Stimulated activated CD4-positive, alpha-beta T cell treated with anti-CD3 and anti-CD28 coated beads, Interleukin-1b, Interleukin-23, amount 100 ng/mL, for 48 hours (primary cell): ENCODE data around the gene ZBTB3.
"Not testable (repeated sequence)": the region's sequence is repeated elsewhere in the genome, so short reads cannot be mapped to it uniquely, and the experiment has no call there.

ENCODE experiments used
- DNase-seq: peaks from one replicate; pipeline ENCODE4 v3.0.0-alpha.2; 2020

ZBTB3 gene

GRCh38 chr11:62755086-62755615 lies 1.2 kb upstream of the ZBTB3 start:
- DNase-seq, result no peak

GRCh38 chr11:62752994-62753735 lies 795 bp downstream of the ZBTB3 start:
- no peak for DNase-seq

GRCh38 chr11:62752177-62752785 lies 1.7 kb downstream of the ZBTB3 start:
- DNase-seq, result no peak

GRCh38 chr11:62749931-62750330 lies 4.0 kb downstream of the ZBTB3 start:
- not testable (repeated sequence) for DNase-seq

GRCh38 chr11:62747475-62748160 lies 6.3 kb downstream of the ZBTB3 start:
- no peak for DNase-seq

GRCh38 chr11:62737196-62737595 lies 16.8 kb downstream of the ZBTB3 start:
- DNase-seq, result no peak

GRCh38 chr11:62732830-62733229 lies 21.1 kb downstream of the ZBTB3 start:
- DNase-seq, result no peak

GRCh38 chr11:62730076-62730475 lies 23.9 kb downstream of the ZBTB3 start:
- DNase-seq, result not testable (repeated sequence)

GRCh38 chr11:62728171-62728988 lies 25.6 kb downstream of the ZBTB3 start, which contains the start of gene TTC9C:
Gene TTC9C, plus strand, starts transcription at chr11:62728486. Its CDS starts 363 bp downstream, at chr11:62728849.
- peak; percentile 82 for DNase-seq

- DNase-seq, result peak; percentile 87
These were observed 26.1 kb downstream of the ZBTB3 start for GRCh38 chr11:62727872-62728170.

- DNase-seq, result peak; percentile 99
These were observed 26.6 kb downstream of the ZBTB3 start, which contains the start of gene HNRNPUL2 for GRCh38 chr11:62727165-62727871. Gene HNRNPUL2, minus strand, starts transcription at chr11:62727457. Its CDS starts 301 bp downstream, at chr11:62727156.

GRCh38 chr11:62726915-62727164 lies 27.1 kb downstream of the ZBTB3 start:
- DNase-seq, result no peak

- peak; percentile 13 for DNase-seq
These were observed 27.6 kb downstream of the ZBTB3 start for GRCh38 chr11:62726156-62726914.

GRCh38 chr11:62725646-62726045 lies 28.3 kb downstream of the ZBTB3 start:
- DNase-seq, result no peak

GRCh38 chr11:62724171-62724570 lies 29.8 kb downstream of the ZBTB3 start:
- DNase-seq, result no peak

- no peak for DNase-seq
These were observed 32.0 kb downstream of the ZBTB3 start for GRCh38 chr11:62721994-62722393.

- DNase-seq, result no peak
These were observed 34.5 kb downstream of the ZBTB3 start for GRCh38 chr11:62719302-62719978.

GRCh38 chr11:62716816-62717215 lies 37.1 kb downstream of the ZBTB3 start:
- no peak for DNase-seq

GRCh38 chr11:62716206-62716605 lies 37.8 kb downstream of the ZBTB3 start:
- no peak for DNase-seq

GRCh38 chr11:62715150-62716130 lies 38.5 kb downstream of the ZBTB3 start:
- DNase-seq, result no peak
